Spinal cord (tissue), 10 donors: ENCODE measurements around the gene ZNF775. TPM values are rescaled to one million over a fixed set of nuclear protein-coding genes. Genes with fewer than 3 reads are reported as not detected.

Source experiments
- DNase-seq, 6 donors: peaks; one replicate each; pipeline versions ENCODE4 v3.0.0 to v3.0.0-alpha.2; 2013 to 2015; ENCODE audit warnings: low spot score in 6 of 6, low read depth in 4 of 6
- H3K27ac ChIP-seq: one replicate; pipeline ENCODE4 v1.5.1; 2013; ENCODE audit warnings: low read depth, low read length, control low read depth
- H3K27me3 ChIP-seq: one replicate; pipeline ENCODE4 v1.6.1; 2013; ENCODE audit warnings: low read length; ENCODE audit not compliant: control insufficient read depth, insufficient read depth
- H3K36me3 ChIP-seq: one replicate; pipeline ENCODE4 v1.6.1; 2013; ENCODE audit warnings: low read length; ENCODE audit not compliant: control insufficient read depth, insufficient read depth
- H3K4me1 ChIP-seq: one replicate; pipeline ENCODE4 v1.6.1; 2013; ENCODE audit warnings: low read length; ENCODE audit not compliant: control insufficient read depth, insufficient read depth
- H3K4me3 ChIP-seq: one replicate; pipeline ENCODE4 v1.5.1; 2013; ENCODE audit warnings: low read depth, low read length, control low read depth
- H3K9me3 ChIP-seq: one replicate; pipeline ENCODE4 v1.6.1; 2013; ENCODE audit warnings: low read length; ENCODE audit not compliant: control insufficient read depth, insufficient read depth
- WGBS: methylation state at CpG from one replicate; pipeline ENCODE4 v1.1.5; 2013; ENCODE audit warnings: missing lambda C conversion rate; ENCODE audit not compliant: insufficient coverage; 5-methylcytosine and 5-hydroxymethylcytosine counted together
- polyA plus RNA-seq, 2 donors: library from polyadenylated mRNA; unstranded; fragments of 120-200 nt; gene quantifications; one replicate each; pipeline ENCODE4 v1.2.1, GENCODE V29; 2013; ENCODE audit not compliant: insufficient read length in 2 of 2
- total RNA-seq, 2 donors: library from RNA; depleted of rRNA in 1 of 2; stranded (reverse); fragments of 120-200 nt in 1 of 2; fragments of >200 nt in 1 of 2; gene quantifications; one replicate each; pipeline versions ENCODE4 v1.2.3 to v1.2.4, GENCODE V29; 2013 to 2014
- donor health status: healthy.

ZNF775 gene
- total and polyA plus RNA-seq, 4 donors, result 7.3 to 19.1 (median 14.0) TPM

GRCh38 chr7:150367677-150368095, 11.4 kb upstream of the ZNF775 start:
- Histone ChIP-seq H3K36me3 (peaks cover 29% of the 10 kb centered on the region), H3K27me3 (no peaks in the 10 kb centered on the region), H3K4me1 (peaks cover 40% of the 10 kb centered on the region), H3K9me3 (no peaks in the 10 kb centered on the region), H3K27ac (peak overlapping the region; percentile 89), H3K4me3 (peak overlapping the region; percentile 90)
- DNase-seq, result no peak
- WGBS, result 8% methylated on average over 2 of the region's 8 CpGs

GRCh38 chr7:150368096-150368883, 10.8 kb upstream of the ZNF775 start, which contains the start of gene REPIN1:
REPIN1 (plus strand) TSS chr7:150368822; CDS start chr7:150369712, 890 bp downstream.
- H3K27me3 ChIP-seq, result no peaks in the 10 kb centered on the region
- peak within 1 kb of the TSS; percentile 94 for H3K27ac ChIP-seq
- H3K36me3 ChIP-seq, result peaks cover 35% of the 10 kb centered on the region
- WGBS, result under 1% methylated on average over 85 of the region's 85 CpGs
- no peaks in the 10 kb centered on the region for H3K9me3 ChIP-seq
- peak within 1 kb of the TSS; percentile 90 for H3K4me3 ChIP-seq
- peaks cover 46% of the 10 kb centered on the region for H3K4me1 ChIP-seq
- DNase-seq, result peak in 5 of 6 donors; percentile 75 to 96 (median 88)

GRCh38 chr7:150368884-150369747, 10.0 kb upstream of the ZNF775 start:
- Histone ChIP-seq H3K27me3 (no peaks in the 10 kb centered on the region), H3K9me3 (no peaks in the 10 kb centered on the region), H3K36me3 (peaks cover 43% of the 10 kb centered on the region), H3K4me3 (peak overlapping the region; percentile 90), H3K27ac (peak overlapping the region; percentile 94), H3K4me1 (peaks cover 51% of the 10 kb centered on the region)
- DNase-seq, result peak in 2 of 6 donors; percentile 77 to 87
- WGBS, result under 1% methylated on average over 56 of the region's 58 CpGs

- 42% methylated on average over 15 of the region's 23 CpGs for WGBS
- Histone ChIP-seq H3K27me3 (no peaks in the 10 kb centered on the region), H3K9me3 (no peaks in the 10 kb centered on the region), H3K36me3 (peaks cover 50% of the 10 kb centered on the region), H3K27ac (peak overlapping the region; percentile 94), H3K4me1 (peaks cover 51% of the 10 kb centered on the region), H3K4me3 (peak overlapping the region; percentile 90)
- no peak for DNase-seq
Measured at GRCh38 chr7:150369748-150370501, 9.2 kb upstream of the ZNF775 start.

- H3K9me3 ChIP-seq, result no peaks in the 10 kb centered on the region
- no peaks in the 10 kb centered on the region for H3K27me3 ChIP-seq
- peaks cover 51% of the 10 kb centered on the region for H3K36me3 ChIP-seq
- no peak for DNase-seq
- peaks cover 51% of the 10 kb centered on the region for H3K4me1 ChIP-seq
- WGBS, result 66% methylated on average over 3 of the region's 3 CpGs
- H3K27ac ChIP-seq, result peak overlapping the region; percentile 11
- H3K4me3 ChIP-seq, result peak overlapping the region; percentile 90
Measured at GRCh38 chr7:150370612-150371071, 8.5 kb upstream of the ZNF775 start.

- H3K36me3 ChIP-seq, result peaks cover 54% of the 10 kb centered on the region
- DNase-seq, result no peak
- H3K27ac ChIP-seq, result peak overlapping the region; percentile 1
- H3K9me3 ChIP-seq, result no peaks in the 10 kb centered on the region
- 91% methylated on average over 48 of the region's 48 CpGs for WGBS
- H3K4me1 ChIP-seq, result peaks cover 52% of the 10 kb centered on the region
- H3K27me3 ChIP-seq, result no peaks in the 10 kb centered on the region
- H3K4me3 ChIP-seq, result no peak overlapping the region
Measured at GRCh38 chr7:150371131-150371995, 7.8 kb upstream of the ZNF775 start.

GRCh38 chr7:150371996-150372270, 7.2 kb upstream of the ZNF775 start:
- 95% methylated on average over 22 of the region's 30 CpGs for WGBS
- DNase-seq, result no peak
- Histone ChIP-seq H3K36me3 (peaks cover 57% of the 10 kb centered on the region), H3K27me3 (no peaks in the 10 kb centered on the region), H3K4me1 (peaks cover 57% of the 10 kb centered on the region), H3K9me3 (no peaks in the 10 kb centered on the region), H3K4me3 (no peak overlapping the region), H3K27ac (no peak overlapping the region)

- Histone ChIP-seq H3K27me3 (no peaks in the 10 kb centered on the region), H3K27ac (no peak overlapping the region), H3K36me3 (peaks cover 57% of the 10 kb centered on the region), H3K9me3 (no peaks in the 10 kb centered on the region), H3K4me1 (peaks cover 57% of the 10 kb centered on the region), H3K4me3 (no peak overlapping the region)
- no peak for DNase-seq
- 78% methylated on average over 78 of the region's 79 CpGs for WGBS
Measured at GRCh38 chr7:150372271-150373048, 6.7 kb upstream of the ZNF775 start.
